IMR-90 (cell line): ENCODE measurements around the gene NCS1. TPM values are rescaled to one million over a fixed set of nuclear protein-coding genes. Genes with fewer than 3 reads are reported as not detected.
A peak's percentile ranks its signal among the peaks of the same experiment; 100 is the strongest.

Experiments
- ATAC-seq: fragments of 200-7000 bp; cut with Tn5 transposase; 2 replicates; pipeline ENCODE4 v1.9.1; 2020; ENCODE audit warnings: low read depth, mild to moderate bottlenecking, moderate library complexity
- BruUV-seq: library from RNA; stranded (reverse); fragments of 400-500 nt; replicated peaks from 2 replicates; lab custom pipeline; 2021; lab: Mats Ljungman, UMichigan
- CTCF ChIA-PET: fragments of 300-600 bp; formaldehyde crosslinking; extraction: SDS; loops from one replicate; lab custom pipeline; 2021; ENCODE audit warnings: antibody characterized with exemption; lab: Yijun Ruan, JAX
- POLR2A ChIA-PET: fragments of 300-600 bp; sonication (Branson Sonifier 250); formaldehyde crosslinking; loops from one replicate; lab custom pipeline; 2022; ENCODE audit warnings: antibody characterized with exemption; ENCODE audit not compliant: unreplicated experiment; lab: Charles Lee
- DNase-seq: peaks from one replicate; pipeline ENCODE4 v3.0.0; 2013
- H2AFZ ChIP-seq: replicated peaks from 2 replicates; pipeline ENCODE3; 2013; ENCODE audit warnings: low read length, mild to moderate bottlenecking; ENCODE audit not compliant: poor library complexity
- H2AK5ac ChIP-seq: 2 replicates; pipeline ENCODE4 v1.6.1; 2013; ENCODE audit warnings: low read depth, low read length, inconsistent platforms
- H2AK9ac ChIP-seq: replicated peaks from 2 replicates; pipeline ENCODE3; 2013; ENCODE audit warnings: mild to moderate bottlenecking, low read depth, low read length, moderate library complexity; ENCODE audit not compliant: poor library complexity
- H2BK120ac ChIP-seq: 2 replicates; pipeline ENCODE4 v1.6.1; 2013; ENCODE audit warnings: low read depth, low read length, inconsistent platforms
- H2BK15ac ChIP-seq: 3 replicates; pipeline ENCODE4 v1.6.1; 2013; ENCODE audit warnings: low read depth, low read length, inconsistent platforms
- H2BK20ac ChIP-seq: 2 replicates; pipeline ENCODE4 v1.6.1; 2013; ENCODE audit warnings: low read depth, mild to moderate bottlenecking, inconsistent platforms, low read length, moderate library complexity
- H2BK5ac ChIP-seq: 2 replicates; pipeline ENCODE4 v1.6.1; 2013; ENCODE audit warnings: mild to moderate bottlenecking, low read depth, low read length, inconsistent platforms; ENCODE audit not compliant: poor library complexity, severe bottlenecking
- H3K14ac ChIP-seq: replicated peaks from 2 replicates; pipeline ENCODE4 v1.6.1; 2013; ENCODE audit warnings: low read depth, low read length, inconsistent platforms
- H3K18ac ChIP-seq: 2 replicates; pipeline ENCODE4 v1.6.1; 2013; ENCODE audit warnings: low read depth, low read length, control low read depth
- H3K23ac ChIP-seq: 2 replicates; pipeline ENCODE4 v1.6.1; 2013; ENCODE audit warnings: low read depth, low read length, inconsistent platforms
- H3K27ac ChIP-seq: 2 replicates; pipeline ENCODE4 v1.5.1; 2013; ENCODE audit warnings: mild to moderate bottlenecking, control low read depth, low read length; ENCODE audit not compliant: insufficient read depth
- H3K27me3 ChIP-seq: 2 replicates; pipeline ENCODE4 v1.6.1; 2013; ENCODE audit warnings: low read length; ENCODE audit not compliant: control insufficient read depth, insufficient read depth
- H3K36me3 ChIP-seq: 2 replicates; pipeline ENCODE4 v1.6.1; 2013; ENCODE audit warnings: low read length, mixed read lengths; ENCODE audit not compliant: control insufficient read depth, insufficient read depth
- H3K4ac ChIP-seq: 2 replicates; pipeline ENCODE4 v1.6.1; 2013; ENCODE audit warnings: low read depth, low read length, inconsistent platforms
- H3K4me1 ChIP-seq: 2 replicates; pipeline ENCODE4 v1.6.1; 2013; ENCODE audit warnings: low read length, mixed read lengths; ENCODE audit not compliant: control insufficient read depth, insufficient read depth
- H3K4me2 ChIP-seq: 2 replicates; pipeline ENCODE4 v1.6.1; 2013; ENCODE audit warnings: low read depth, mild to moderate bottlenecking, control low read depth, low read length, moderate library complexity
- H3K4me3 ChIP-seq: 2 replicates; pipeline ENCODE4 v1.5.1; 2013; ENCODE audit warnings: low read depth, mild to moderate bottlenecking, control low read depth, low read length, moderate library complexity; ENCODE audit not compliant: insufficient read depth
- H3K56ac ChIP-seq: 2 replicates; pipeline ENCODE4 v1.6.1; 2013; ENCODE audit warnings: low read length, inconsistent platforms; ENCODE audit not compliant: insufficient read depth; ENCODE audit errors: extremely low read depth
- H3K79me1 ChIP-seq, 2 experiments: 2 replicates each; pipeline ENCODE4 v1.6.1; 2013; ENCODE audit warnings: low read length in 2 of 2, inconsistent platforms in 1 of 2, low read depth in 1 of 2
- H3K9ac ChIP-seq: 2 replicates; pipeline ENCODE4 v1.6.1; 2013; ENCODE audit warnings: low read depth, low read length, control low read depth
- H3K9me1 ChIP-seq: 2 replicates; pipeline ENCODE4 v1.6.1; 2013; ENCODE audit warnings: low read length, inconsistent platforms; ENCODE audit not compliant: insufficient read depth
- H3K9me3 ChIP-seq: 2 replicates; pipeline ENCODE4 v1.6.1; 2013; ENCODE audit warnings: low read length; ENCODE audit not compliant: control insufficient read depth, insufficient read depth
- H4K20me1 ChIP-seq: 2 replicates; pipeline ENCODE4 v1.6.1; 2013; ENCODE audit warnings: low read length, inconsistent platforms; ENCODE audit not compliant: insufficient read depth
- H4K5ac ChIP-seq: 2 replicates; pipeline ENCODE4 v1.6.1; 2013; ENCODE audit warnings: mild to moderate bottlenecking, low read depth, low read length, control low read depth
- H4K8ac ChIP-seq, 2 experiments: 2 replicates each; pipeline ENCODE4 v1.6.1; 2013; ENCODE audit warnings: low read depth in 2 of 2, low read length in 2 of 2, control low read depth in 1 of 2, inconsistent platforms in 1 of 2
- H4K91ac ChIP-seq: 2 replicates; pipeline ENCODE4 v1.6.1; 2013; ENCODE audit warnings: low read depth, low read length, inconsistent platforms; ENCODE audit not compliant: insufficient read depth
- BHLHE40 ChIP-seq: fragments of 150-350 bp; IDR thresholded peaks from 2 replicates; pipeline ENCODE4 v1.6.1; 2016; ENCODE audit warnings: mild to moderate bottlenecking, low read depth, low read length
- CHD1 ChIP-seq: IDR thresholded peaks from 2 replicates; pipeline ENCODE4 v1.6.1; 2012; ENCODE audit warnings: low read depth, low read length, improper control_type of control experiment
- FOS ChIP-seq: fragments of 150-350 bp; IDR thresholded peaks from 2 replicates; pipeline ENCODE4 v1.6.1; 2016; ENCODE audit warnings: low read depth, low read length
- MAZ ChIP-seq: IDR thresholded peaks from 2 replicates; pipeline ENCODE4 v1.6.1; 2012; ENCODE audit warnings: low read depth, mild to moderate bottlenecking, low read length, improper control_type of control experiment, moderate library complexity, borderline replicate concordance
- MXI1 ChIP-seq: IDR thresholded peaks from 2 replicates; pipeline ENCODE4 v1.6.1; 2012; ENCODE audit warnings: low read depth, mild to moderate bottlenecking, low read length, moderate library complexity, borderline replicate concordance
- RFX5 ChIP-seq: IDR thresholded peaks from 2 replicates; pipeline ENCODE4 v1.8.0; 2012; ENCODE audit warnings: low read depth, mild to moderate bottlenecking, low read length, moderate library complexity
- SMC3 ChIP-seq: fragments of 150-350 bp; IDR thresholded peaks from 2 replicates; pipeline ENCODE4 v1.6.1; 2016; ENCODE audit warnings: low read depth, mild to moderate bottlenecking, antibody characterized with exemption, low read length, moderate library complexity
- WGBS, 2 experiments: methylation state at CpG; one replicate each; pipeline versions ENCODE4 v1.1.5 to v1.1.7; 2013; ENCODE audit warnings: missing lambda C conversion rate in 2 of 2; ENCODE audit not compliant: insufficient read length in 1 of 2; ENCODE audit errors: extremely low coverage in 2 of 2; 5-methylcytosine and 5-hydroxymethylcytosine counted together
- dilution Hi-C: fragments of 300-500 bp; cut with HindIII; formaldehyde crosslinking; loops from one replicate; pipeline ENCODE4 v1.14.3; 2018; ENCODE audit warnings: low sequenced_read_pairs; ENCODE audit not compliant: unreplicated experiment
- in situ Hi-C: fragments of 300-500 bp; cut with MboI; formaldehyde crosslinking; loops from 3 replicates; pipeline ENCODE4 v1.14.3; 2019; ENCODE audit warnings: low sequenced_read_pairs, inconsistent platforms, mixed read lengths
- intact Hi-C: fragments of 100-400 bp; cut with micrococcal nuclease; formaldehyde crosslinking; loops from 2 replicates; pipeline ENCODE4 v1.10.0; 2022
- polyA plus RNA-seq, 3 experiments: library from polyadenylated mRNA; depleted of rRNA; stranded (reverse); fragments of >200 nt; gene quantifications; 2 replicates each; pipeline ENCODE4 v1.2.3, GENCODE V29; 2012; ENCODE audit warnings: low replicate concordance in 1 of 3
- total RNA-seq: library from RNA; depleted of rRNA; stranded (reverse); fragments of >200 nt; gene quantifications from 2 replicates; pipeline ENCODE4 v1.2.3, GENCODE V29; 2012

NCS1 gene
- total and polyA plus RNA-seq, 2 of the 4 experiments (the other 2 are of a cell fraction), result 41.0 to 60.5 TPM

GRCh38 chr9:130186051-130186450 is 13.8 kb downstream of the NCS1 start:
- Histone ChIP-seq H4K8ac (peak overlapping the region; percentile 54 to 75; a peak in 3 of 4 replicates), H2BK15ac (no peak overlapping the region), H3K9me3 (no peaks in the 10 kb centered on the region), H3K4me3 (no peak overlapping the region), H3K18ac (peak overlapping the region; percentile 38), H4K91ac (peak overlapping the region; percentile 71; the same call in 1 of the 2 replicates), H3K14ac (peak overlapping the region; percentile 65), H3K9ac (peak overlapping the region; percentile 28; the same call in 1 of the 2 replicates), H3K36me3 (peaks cover 4% of the 10 kb centered on the region; the same call in 1 of the 2 replicates), H3K4ac (peak overlapping the region; percentile 81), H3K9me1 (peaks cover 46% of the 10 kb centered on the region), H2BK20ac (0 out of 2 replicates have a peak overlapping the region, but pooled peaks have one; percentile 65), H2BK5ac (peak overlapping the region; percentile 78), H2AFZ (peak overlapping the region; percentile 46), H4K20me1 (peaks cover 59% of the 10 kb centered on the region), H3K56ac (no peak overlapping the region), H2AK9ac (peak overlapping the region; percentile 83), H3K27ac (peak overlapping the region; percentile 79; the same call in 1 of the 2 replicates), H3K4me1 (peaks cover 41% of the 10 kb centered on the region), H3K27me3 (no peaks in the 10 kb centered on the region), H2AK5ac (peak overlapping the region; percentile 27), H4K5ac (peak overlapping the region; percentile 59), H2BK120ac (peak overlapping the region; percentile 73), H3K4me2 (peak overlapping the region; percentile 64), H3K79me1 (peaks cover 26 to 88% of the 10 kb centered on the region in 2 experiments), H3K23ac (peak overlapping the region; percentile 40; the same call in 1 of the 2 replicates)
- intact Hi-C loops (no loop called here), in situ Hi-C loops (no loop called here), dilution Hi-C loops (no loop called here)
- TF ChIP-seq MAZ (no peak), SMC3 (no peak), FOS (no peak), BHLHE40 (no peak), RFX5 (no peak), MXI1 (no peak), CHD1 (no peak)
- ChIA-PET POLR2A (no interaction called here), CTCF (no interaction called here)
- 54% methylated on average over 3 of the region's 6 CpGs; no CpG with 5 or more reads in 1 of the 2 experiments for WGBS, 2 experiments
- DNase-seq (peak; percentile 37), ATAC-seq (no peak)
- no TSS peak for BruUV-seq
